Tibial artery (tissue), 4 donors: ENCODE measurements around the gene FAM181B.

Experiments used
- DNase-seq, 2 donors: peaks; one replicate each; pipeline ENCODE4 v3.0.0-alpha.2; 2019
- H3K27ac ChIP-seq, 2 donors: fragments of 200-600 bp; sonication (generic) in 1 of 2; 1 replicate in 1 of 2; 2 replicates in 1 of 2; pipeline ENCODE4 v1.5.1; 2018 to 2019; ENCODE audit warnings: mild to moderate bottlenecking in 1 of 2
- H3K27me3 ChIP-seq, 2 donors: fragments of 200-600 bp; sonication (generic) in 1 of 2; one replicate each; pipeline versions ENCODE4 v1.5.1 to v1.6.0; 2016 to 2019
- H3K36me3 ChIP-seq, 3 donors: fragments of 200-600 bp; sonication (generic) in 2 of 3; one replicate each; pipeline ENCODE4 v1.5.1; 2016 to 2019; ENCODE audit warnings: mild to moderate bottlenecking in 2 of 3
- H3K4me1 ChIP-seq, 4 donors: fragments of 200-600 bp; sonication (generic) in 2 of 4; 1 replicate in 3 of 4; 2 replicates in 1 of 4; pipeline ENCODE4 v1.5.1; 2016 to 2019
- H3K4me3 ChIP-seq, 2 donors: fragments of 200-600 bp; sonication (generic) in 1 of 2; 1 replicate in 1 of 2; 2 replicates in 1 of 2; pipeline ENCODE4 v1.5.1; 2018 to 2019; ENCODE audit warnings: mild to moderate bottlenecking in 2 of 2
- H3K9me3 ChIP-seq, 3 donors: fragments of 200-600 bp; sonication (generic) in 1 of 3; one replicate each; pipeline ENCODE4 v1.5.1; 2016 to 2019
- CTCF ChIP-seq, 2 experiments: fragments of 200-600 bp in 1 of 2; fragments of 450-650 bp in 1 of 2; IDR thresholded peaks; one replicate each; pipeline ENCODE4 v1.5.1; 2017 to 2019; ENCODE audit warnings: antibody characterized with exemption in 2 of 2, mild to moderate bottlenecking in 1 of 2, moderate library complexity in 1 of 2
- intact Hi-C: fragments of 100-400 bp; cut with DNase I; formaldehyde crosslinking; loops from one replicate; pipeline ENCODE4 v1.15.0; 2023; ENCODE audit warnings: low total_unique reads

The FAM181B gene

GRCh38 chr11:82757660-82758357, 24.1 kb upstream of the FAM181B start:
- no peaks in the 10 kb centered on the region for H3K27me3 ChIP-seq
- H3K4me1 ChIP-seq = peaks cover 0 to 4% (median 0%) of the 10 kb centered on the region in 4 donors
- H3K27ac ChIP-seq = no peak overlapping the region
- no peak for TF ChIP-seq CTCF (IDR thresholded peaks at IDR 0.05)
- intact Hi-C loops = no loop called here
- DNase-seq = no peak
- no peaks in the 10 kb centered on the region for H3K36me3 ChIP-seq
- no peak overlapping the region for H3K4me3 ChIP-seq
- no peaks in the 10 kb centered on the region for H3K9me3 ChIP-seq

- DNase-seq = no peak
- H3K36me3 ChIP-seq = no peaks in the 10 kb centered on the region
- H3K4me1 ChIP-seq = peaks cover 0 to 4% (median 0%) of the 10 kb centered on the region in 4 donors
- H3K9me3 ChIP-seq = no peaks in the 10 kb centered on the region
- H3K27ac ChIP-seq = no peak overlapping the region
- H3K27me3 ChIP-seq = no peaks in the 10 kb centered on the region
- H3K4me3 ChIP-seq = no peak overlapping the region
- intact Hi-C loops = no loop called here
- no peak for TF ChIP-seq CTCF (IDR thresholded peaks at IDR 0.05)
These were observed 23.3 kb upstream of the FAM181B start for GRCh38 chr11:82756765-82757639.

- no peaks in the 10 kb centered on the region for H3K27me3 ChIP-seq
- H3K4me3 ChIP-seq = no peak overlapping the region
- TF ChIP-seq CTCF (IDR thresholded peaks at IDR 0.05) = no peak
- intact Hi-C loops = no loop called here
- no peak for DNase-seq
- H3K27ac ChIP-seq = no peak overlapping the region
- H3K4me1 ChIP-seq = peaks cover 0 to 4% (median 0%) of the 10 kb centered on the region in 4 donors
- H3K36me3 ChIP-seq = no peaks in the 10 kb centered on the region
- no peaks in the 10 kb centered on the region for H3K9me3 ChIP-seq
These were observed 20.7 kb upstream of the FAM181B start for GRCh38 chr11:82754410-82754809.

GRCh38 chr11:82753921-82754320, 20.3 kb upstream of the FAM181B start:
- no peak overlapping the region for H3K27ac ChIP-seq
- no peaks in the 10 kb centered on the region for H3K36me3 ChIP-seq
- intact Hi-C loops = no loop called here
- no peaks in the 10 kb centered on the region for H3K9me3 ChIP-seq
- DNase-seq = no peak
- peaks cover 0 to 4% (median 0%) of the 10 kb centered on the region in 4 donors for H3K4me1 ChIP-seq
- TF ChIP-seq CTCF (IDR thresholded peaks at IDR 0.05) = no peak
- no peak overlapping the region for H3K4me3 ChIP-seq
- H3K27me3 ChIP-seq = no peaks in the 10 kb centered on the region

GRCh38 chr11:82752801-82753200, 19.1 kb upstream of the FAM181B start:
- intact Hi-C loops = no loop called here
- DNase-seq = no peak
- Histone ChIP-seq H3K4me3 (no peak overlapping the region), H3K27me3 (no peaks in the 10 kb centered on the region), H3K27ac (no peak overlapping the region), H3K36me3 (no peaks in the 10 kb centered on the region), H3K4me1 (peaks cover 0 to 4% (median 0%) of the 10 kb centered on the region in 4 donors), H3K9me3 (no peaks in the 10 kb centered on the region)
- TF ChIP-seq CTCF (IDR thresholded peaks at IDR 0.05) = no peak
